GM21717 (cell line): ENCODE measurements around the gene SYNE1.
A peak's percentile ranks its signal among the peaks of the same experiment; 100 is the strongest.

Experiments used
- ATAC-seq: cut with Tn5 transposase; IDR thresholded peaks from one replicate; pipeline ENCODE4 v1.9.1; 2021; ENCODE audit warnings: mild to moderate bottlenecking, moderate library complexity; ENCODE audit not compliant: unreplicated experiment

The SYNE1 gene

GRCh38 chr6:152295346-152295745 lies 341.8 kb downstream of the SYNE1 start:
- ATAC-seq = no peak

DNA sequence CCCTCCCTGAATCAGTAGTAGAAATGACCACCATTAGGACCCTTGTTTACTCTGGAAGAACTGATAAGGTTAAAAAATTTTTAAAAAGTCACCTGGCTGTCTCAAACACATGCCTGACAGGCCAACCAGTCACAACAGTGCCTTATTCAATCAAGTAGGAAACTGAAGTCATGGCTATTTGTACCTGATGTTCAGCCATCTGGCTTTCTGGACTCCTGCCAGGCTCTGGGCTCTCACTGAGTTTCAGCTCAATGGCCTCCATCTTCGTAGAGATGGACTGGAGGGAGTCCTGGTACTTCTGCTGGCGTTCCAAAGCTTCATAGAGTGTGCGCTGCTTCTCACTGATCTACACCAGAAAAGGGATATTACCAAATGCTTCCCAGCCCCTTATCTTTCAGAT lies 343.8 kb downstream of the SYNE1 start:
- ATAC-seq = no peak

DNA sequence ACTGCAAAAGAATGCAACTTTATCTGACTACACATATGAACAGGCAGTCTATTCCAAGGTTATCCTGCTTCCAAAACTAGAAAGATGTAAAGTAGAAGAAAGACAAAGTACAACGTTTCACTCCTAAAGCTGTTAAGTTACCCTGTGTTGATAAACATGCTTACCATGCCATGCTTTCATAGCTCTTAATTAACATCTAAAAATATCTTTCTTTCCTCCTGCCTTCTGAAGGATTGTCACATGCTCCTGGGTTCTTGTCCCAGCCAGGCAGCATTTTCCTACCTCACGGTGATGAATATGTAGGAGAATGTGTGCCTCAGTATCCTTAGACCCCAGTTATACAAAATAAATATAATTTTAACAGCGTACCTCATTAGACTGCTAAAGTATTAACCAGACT lies 344.6 kb downstream of the SYNE1 start:
- no peak for ATAC-seq

- ATAC-seq = no peak
Measured at GRCh38 chr6:152290693-152291092, 346.5 kb downstream of the SYNE1 start.

DNA sequence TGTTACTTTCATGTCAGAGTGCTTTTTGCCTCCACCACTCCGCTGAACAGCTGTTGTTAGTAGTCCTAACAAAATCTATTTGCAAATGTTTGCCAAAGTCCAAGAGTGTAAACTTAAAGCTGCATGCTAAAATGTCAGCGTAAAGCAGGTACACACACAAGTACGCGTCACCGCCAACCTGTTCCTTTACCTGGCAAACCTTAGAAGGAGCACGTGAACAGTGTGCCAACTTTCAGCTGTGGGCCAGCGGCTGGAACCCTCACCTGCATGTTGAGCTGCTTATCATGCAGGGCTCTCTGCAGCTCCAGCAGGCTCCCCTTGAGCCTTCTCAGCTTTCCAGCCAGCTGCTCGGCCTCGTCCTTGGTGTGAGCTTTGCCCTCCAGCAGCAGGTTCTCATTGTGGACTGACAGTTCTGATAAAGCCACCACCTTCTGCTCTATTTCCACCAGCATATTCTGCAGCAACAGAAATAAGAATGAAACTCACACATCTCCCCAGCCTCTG lies 359.3 kb downstream of the SYNE1 start:
- no peak for ATAC-seq

DNA sequence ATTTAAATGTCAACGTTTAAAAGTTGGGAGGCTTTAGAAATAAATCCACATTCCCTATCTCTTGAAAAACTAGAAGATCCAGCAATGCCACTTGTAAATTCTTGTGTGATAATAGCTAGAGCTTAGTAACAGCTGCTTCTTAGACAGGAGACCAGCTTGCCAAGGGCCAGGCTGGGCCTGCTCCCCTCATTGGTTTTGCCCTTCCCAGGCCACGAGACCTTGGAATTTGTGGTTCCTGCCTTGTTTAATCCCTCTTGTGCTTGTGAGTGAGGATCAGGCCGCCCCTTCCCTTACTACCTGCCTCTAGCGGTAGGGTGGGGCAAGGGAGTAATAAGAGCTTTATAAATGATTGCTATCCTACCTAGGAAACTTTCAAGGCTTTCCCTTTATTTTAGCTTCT lies 363.5 kb downstream of the SYNE1 start:
- ATAC-seq = no peak

- ATAC-seq = no peak
Measured at GRCh38 chr6:152273002-152273401, 364.2 kb downstream of the SYNE1 start.

GRCh38 chr6:152272486-152272885 lies 364.7 kb downstream of the SYNE1 start:
- ATAC-seq = no peak

- ATAC-seq = peak; percentile 60
Measured at GRCh38 chr6:152271776-152272464, 365.2 kb downstream of the SYNE1 start.

DNA sequence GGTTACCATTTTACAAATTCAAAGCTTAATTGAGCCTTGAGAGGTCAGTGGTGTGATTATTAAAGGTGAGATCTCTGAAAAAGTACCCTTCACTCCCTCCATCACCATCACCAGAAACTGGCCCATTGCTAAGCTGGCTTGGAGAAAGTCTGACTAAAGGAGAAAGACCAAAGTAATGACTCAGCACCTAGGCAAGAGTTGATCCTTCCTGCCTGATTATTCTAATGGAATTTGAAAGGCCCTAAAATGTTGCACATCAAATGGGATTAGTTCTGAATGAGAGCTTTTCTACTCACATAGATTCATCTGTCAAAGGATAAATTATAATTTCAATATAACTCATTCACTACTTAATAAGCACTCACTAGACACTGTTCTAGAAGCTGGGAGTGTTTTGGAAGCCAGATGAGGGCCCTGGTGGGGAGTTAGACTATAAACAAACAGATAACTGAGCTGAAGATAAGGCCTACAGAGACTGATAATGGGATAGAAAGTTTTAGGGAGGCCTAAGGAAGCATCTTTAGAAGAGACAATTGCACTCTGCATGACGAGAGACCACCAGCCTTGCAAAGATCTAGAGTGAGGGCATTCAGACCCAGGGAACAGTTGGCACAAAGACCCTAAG lies 366.7 kb downstream of the SYNE1 start:
- no peak for ATAC-seq

GRCh38 chr6:152268846-152269442 lies 368.2 kb downstream of the SYNE1 start:
- ATAC-seq = no peak

GRCh38 chr6:152267967-152268845 lies 369.0 kb downstream of the SYNE1 start:
- ATAC-seq = no peak

DNA sequence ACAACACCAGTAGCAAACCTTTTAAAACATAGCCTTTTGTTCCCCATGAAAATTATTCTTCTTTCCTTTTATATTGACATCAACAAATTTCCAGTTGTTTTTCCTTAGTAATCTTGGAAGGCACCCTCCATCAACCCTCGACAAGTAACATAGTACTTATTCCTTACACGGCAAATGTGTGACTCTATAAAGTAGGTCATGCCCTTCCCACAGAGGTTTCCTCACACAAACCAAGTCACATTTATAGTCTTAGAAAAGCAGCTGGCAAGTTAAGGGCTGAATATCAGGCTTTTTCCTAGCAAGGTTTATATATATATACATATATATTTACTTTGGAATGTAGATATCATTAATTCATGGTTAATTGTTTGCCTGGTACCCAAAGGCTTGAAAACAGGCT lies 371.5 kb downstream of the SYNE1 start:
- no peak for ATAC-seq

GRCh38 chr6:152263582-152263981 lies 373.6 kb downstream of the SYNE1 start:
- no peak for ATAC-seq

DNA sequence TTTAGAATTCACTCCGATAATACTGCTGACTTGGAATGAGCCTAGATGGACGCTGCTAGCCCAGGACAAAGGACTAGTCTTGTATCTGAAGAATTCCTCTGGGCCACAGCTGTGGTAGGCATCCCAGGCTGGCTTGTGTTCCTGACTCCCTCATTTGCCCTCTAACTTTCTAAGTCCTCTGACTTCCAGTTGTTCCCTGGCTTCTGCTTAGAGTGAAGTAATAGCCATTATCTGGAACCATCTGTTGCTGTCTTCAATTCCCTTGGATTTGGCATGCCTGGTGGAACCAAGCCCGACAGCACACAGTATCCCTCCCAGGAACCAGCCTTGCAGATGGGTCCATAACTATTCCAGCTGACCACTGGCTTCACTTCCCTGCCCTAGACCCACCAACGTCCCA lies 376.0 kb downstream of the SYNE1 start:
- no peak for ATAC-seq

DNA sequence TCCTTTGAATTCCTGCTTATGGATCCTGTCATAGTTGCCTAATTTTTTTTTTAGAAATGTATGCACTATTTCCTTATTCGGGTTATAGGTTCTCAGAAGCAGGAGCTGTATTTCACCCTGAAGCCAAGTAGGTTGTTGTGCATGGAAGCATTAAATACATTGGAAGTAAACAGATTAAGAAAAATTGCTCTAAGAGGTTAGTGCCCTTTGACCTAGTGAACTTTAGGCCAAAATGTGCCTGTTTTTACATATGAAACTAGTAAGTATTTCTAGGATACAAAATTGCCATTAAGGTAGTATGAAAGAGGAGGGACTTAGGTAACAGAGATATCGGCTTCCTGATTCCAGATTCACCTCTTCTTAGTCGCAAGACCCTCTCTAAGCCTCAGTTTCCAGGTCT lies 377.9 kb downstream of the SYNE1 start:
- ATAC-seq = no peak

DNA sequence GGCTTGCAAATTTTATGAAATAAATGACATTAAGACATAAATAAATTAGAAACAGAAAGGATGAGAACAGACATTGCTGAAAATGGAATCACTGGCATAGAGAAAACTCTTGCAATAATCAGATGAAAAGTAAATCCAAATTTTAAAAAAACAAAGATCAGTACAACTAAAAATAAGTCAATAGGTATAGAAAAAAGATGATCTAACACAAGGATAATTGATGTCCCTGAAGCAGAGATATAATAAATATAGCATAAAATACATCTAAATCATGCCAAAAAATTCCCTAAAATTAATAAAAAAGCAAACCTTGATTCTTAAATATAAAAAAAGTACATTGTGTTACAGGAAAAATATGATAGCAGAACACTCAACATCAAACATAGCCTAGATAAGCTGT lies 379.6 kb downstream of the SYNE1 start:
- ATAC-seq = no peak

DNA sequence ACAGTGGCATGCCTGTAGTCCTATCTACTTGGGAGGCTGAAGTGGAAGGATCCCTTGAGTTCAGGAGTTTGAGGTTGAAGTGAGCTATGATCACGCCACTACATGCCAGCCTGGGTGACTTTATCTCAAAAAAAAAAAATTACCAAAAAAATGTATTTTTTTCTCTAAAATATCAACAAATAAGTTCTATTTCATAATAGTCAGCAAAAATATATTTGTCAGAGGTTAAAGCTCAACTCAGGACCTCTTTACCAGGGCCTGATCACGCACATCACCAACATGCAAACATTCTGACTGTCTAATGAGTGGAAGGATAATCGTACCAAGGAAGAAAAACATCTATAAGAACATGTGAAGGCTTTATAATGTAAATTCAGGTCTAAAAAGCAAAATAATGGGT lies 387.0 kb downstream of the SYNE1 start:
- no peak for ATAC-seq

GRCh38 chr6:152248980-152249379 lies 388.2 kb downstream of the SYNE1 start:
- no peak for ATAC-seq

DNA sequence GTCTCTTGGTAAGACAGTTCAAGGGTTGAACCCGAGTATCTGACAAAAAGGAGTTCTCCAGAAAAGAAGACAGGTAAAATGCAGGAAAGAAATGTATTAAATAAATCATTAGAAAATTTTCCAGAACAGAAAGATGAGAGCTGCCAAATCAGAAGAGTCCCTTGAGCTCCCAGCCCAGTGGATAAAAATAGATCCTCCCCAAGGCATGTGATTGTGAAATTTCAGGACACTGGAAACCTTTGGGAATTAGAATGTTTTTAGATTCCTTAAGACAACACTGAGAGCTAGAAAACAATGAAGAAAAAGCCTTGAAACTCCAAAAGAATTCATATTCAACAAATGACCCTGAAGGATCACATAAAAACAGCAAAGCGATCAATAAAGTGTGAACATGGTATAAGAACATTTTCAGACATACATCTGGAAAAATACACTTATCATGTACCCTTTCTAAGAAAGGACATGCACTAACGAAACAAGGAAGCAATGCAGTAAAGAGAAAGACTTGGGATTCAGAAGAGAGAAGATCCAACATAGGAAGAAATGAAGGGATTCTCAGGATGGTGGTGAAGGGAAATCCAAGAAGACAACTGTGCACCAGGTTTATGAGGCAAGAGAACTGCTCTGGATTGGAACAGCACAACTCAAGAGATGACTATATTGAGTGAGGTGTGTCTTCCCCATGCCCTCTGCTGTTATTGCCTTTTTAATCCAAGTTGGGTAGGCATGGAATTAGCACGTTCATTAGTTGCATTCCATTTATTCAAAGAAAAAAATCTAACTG lies 390.4 kb downstream of the SYNE1 start:
- ATAC-seq = no peak
